NCI-H2171 (cell line): ENCODE results near the gene YWHAH.

Experiments
- DNase-seq: peaks from one replicate; lab custom pipeline; 2025; lab: John Stamatoyannopoulos, UW

Gene YWHAH

DNA sequence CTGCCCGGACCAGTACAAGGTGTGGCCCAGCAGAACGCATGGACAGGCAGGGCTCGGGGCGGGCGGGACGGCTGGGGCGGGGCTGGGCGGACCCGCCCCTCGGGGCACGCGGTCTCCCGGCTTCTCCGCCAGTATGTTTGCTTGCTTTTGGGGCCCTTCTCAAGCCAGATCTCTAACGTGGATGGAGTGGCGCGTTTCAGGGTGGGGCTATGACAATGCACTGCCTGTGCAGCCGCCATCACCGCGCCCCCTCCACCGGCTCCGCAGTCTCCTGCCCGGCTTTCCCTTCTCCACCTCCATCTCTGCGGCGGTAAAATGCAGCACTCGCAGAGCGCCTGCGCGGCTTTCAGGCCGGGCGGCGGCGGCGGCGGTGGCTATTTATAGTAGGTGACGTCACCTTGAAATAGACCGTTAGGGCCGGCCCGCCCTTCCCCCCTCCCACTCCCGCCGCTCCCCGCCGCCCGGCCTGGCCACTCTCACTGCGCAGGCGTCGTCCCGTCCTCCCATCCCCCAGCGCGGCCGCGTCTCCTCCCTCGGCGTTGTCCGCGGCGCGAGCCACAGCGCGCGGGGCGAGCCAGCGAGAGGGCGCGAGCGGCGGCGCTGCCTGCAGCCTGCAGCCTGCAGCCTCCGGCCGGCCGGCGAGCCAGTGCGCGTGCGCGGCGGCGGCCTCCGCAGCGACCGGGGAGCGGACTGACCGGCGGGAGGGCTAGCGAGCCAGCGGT, at the start of gene YWHAH:
Gene YWHAH (plus strand): TSS at position 558 of the 722 bp plus-strand sequence. CDS start 199 bp downstream, outside the sequence.
- peak; percentile 93 for DNase-seq

- DNase-seq, result no peak
Measured at GRCh38 chr22:31895411-31896123, 48.8 kb upstream of the YWHAH start.

- DNase-seq, result no peak
Measured at GRCh38 chr22:31896472-31896871, 47.9 kb upstream of the YWHAH start.

GRCh38 chr22:31897842-31898805, 46.2 kb upstream of the YWHAH start:
- no peak for DNase-seq

- no peak for DNase-seq
Measured at GRCh38 chr22:31898926-31899325, 45.4 kb upstream of the YWHAH start.

DNA sequence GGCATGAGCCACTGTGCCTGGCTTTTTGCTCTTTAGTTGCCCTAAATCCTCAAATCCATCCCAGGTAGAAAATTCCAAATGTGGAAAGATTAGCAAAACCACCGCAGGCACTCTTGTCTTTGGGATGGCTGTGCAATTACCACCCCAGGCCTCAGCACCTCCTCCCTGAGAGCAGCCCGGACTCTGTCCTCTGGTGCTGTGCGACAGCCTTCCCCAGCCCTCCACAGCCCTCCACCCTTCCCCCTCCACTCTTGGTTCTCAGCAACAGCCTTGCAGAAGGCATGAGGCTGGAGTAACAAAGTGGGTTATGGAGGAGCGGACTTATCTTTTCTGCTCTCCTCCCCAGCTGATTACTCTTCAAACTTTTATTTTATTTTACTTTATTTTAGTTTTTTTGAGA, 44.7 kb upstream of the YWHAH start:
- DNase-seq, result no peak

DNA sequence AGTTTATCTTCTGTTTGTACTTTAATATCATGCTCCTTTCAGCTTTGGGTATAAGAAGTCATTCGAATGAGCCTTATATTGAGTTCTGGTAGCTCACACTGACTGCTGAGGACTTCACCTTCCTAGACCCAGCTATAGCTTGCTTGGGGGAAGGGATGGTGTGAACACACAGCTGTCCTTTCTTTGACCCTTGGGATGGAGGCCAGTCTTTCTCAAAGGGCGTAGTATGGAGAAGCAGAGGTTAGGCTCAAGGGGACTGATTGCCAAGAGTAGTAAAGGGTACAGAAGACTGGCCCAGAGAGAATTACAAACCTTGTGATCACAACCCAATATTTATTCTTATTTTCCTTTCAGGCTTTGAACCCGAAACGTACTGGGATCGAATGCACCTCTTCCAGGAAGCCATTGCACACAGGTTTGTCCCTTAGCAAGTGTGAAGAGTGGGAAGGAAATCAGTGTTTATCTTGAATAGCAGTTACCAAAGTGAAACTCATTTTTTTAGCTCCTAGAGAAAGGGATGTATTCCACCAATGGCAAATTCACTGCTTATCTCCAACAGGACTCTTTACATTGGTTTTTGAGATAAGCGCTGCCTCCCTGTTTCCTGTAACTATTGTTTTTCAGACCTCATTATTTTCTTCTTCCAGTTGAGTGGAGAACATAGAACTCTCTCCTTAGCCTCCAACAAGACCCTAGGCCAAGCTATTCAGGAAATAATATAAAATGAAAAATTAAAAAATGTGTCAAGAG, 42.8 kb upstream of the YWHAH start:
- no peak for DNase-seq

GRCh38 chr22:31904651-31905050, 39.7 kb upstream of the YWHAH start:
- DNase-seq, result no peak

- DNase-seq, result no peak
Measured at GRCh38 chr22:31905356-31905755, 39.0 kb upstream of the YWHAH start.

DNA sequence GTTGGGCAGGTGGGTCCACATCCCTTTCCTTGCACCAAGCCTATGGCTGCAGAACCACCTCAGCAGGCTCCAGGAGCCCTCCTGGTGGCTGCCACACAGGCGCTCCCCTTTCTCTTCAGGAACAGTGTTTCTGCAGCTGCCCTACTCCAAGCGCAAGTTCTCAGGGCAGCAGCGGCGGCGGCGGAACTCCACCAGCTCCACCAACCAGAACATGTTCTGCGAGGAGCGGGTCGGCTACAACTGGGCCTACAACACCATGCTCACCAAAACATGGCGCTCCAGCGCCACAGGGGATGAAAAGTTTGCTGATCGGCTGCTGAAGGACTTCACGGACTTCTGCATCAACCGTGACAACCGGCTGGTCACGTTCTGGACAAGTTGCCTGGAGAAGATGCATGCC, 38.2 kb upstream of the YWHAH start:
- DNase-seq, result no peak

- no peak for DNase-seq
Measured at GRCh38 chr22:31906569-31906968, 37.8 kb upstream of the YWHAH start.

DNA sequence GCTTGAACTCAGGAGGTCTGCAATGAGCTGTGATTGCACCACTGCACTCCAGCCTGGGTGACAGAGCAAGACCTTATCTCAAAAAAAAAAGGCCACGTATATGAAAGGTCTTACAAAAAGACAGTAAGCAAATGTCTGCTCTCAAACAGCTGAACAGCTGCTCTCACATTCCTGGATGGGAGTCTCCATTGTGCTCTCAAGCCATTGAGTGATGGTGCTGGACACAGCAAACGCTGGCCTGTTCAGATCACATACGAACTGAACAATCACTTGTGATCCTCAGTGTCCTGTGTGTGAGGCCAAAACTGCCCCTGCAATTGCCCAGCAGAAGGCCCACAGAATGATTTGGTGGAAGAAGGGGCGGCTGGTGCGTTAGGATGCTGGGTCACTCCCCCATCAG, 34.4 kb upstream of the YWHAH start:
- no peak for DNase-seq

DNA sequence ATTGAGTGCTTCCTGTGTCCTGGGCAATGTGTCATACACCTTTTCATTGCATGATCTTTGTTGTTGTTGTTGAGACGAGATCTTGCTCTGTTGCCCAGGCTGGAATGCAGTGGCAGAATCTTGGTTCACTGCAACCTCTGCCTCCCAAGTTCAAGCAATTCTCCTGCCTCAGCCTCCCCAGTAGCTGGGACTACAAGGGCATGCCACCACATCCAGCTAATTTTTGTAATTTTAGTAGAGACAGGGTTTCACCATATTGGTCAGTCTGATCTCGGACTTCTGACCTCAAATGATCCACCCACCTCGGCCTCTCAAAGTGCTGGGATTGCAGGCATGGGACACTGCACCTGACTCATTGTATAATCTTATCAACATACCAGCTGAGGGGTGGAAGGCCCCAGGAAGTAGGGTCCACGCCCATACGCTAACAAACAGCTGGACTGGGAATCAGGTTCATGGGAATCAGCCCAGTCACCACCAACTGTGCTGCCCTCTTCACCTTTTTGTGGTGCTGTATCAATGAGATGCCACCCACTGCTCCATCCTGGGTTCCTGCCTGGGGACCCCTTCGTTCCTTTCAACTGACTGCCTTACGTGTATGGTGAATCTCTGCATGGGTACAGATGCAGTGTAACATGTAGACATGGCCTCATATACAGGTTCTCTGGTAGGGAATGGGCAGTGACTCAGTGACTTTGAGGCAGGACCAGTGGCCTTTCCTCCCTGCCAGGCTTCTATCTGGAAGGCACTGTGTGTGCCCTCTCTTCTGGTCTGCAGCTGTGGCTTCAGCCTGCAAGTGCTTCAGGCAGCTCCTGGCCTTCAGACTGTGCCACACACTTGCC, 32.5 kb upstream of the YWHAH start:
- DNase-seq, result no peak

GRCh38 chr22:31912407-31912743, 32.0 kb upstream of the YWHAH start:
- no peak for DNase-seq

DNA sequence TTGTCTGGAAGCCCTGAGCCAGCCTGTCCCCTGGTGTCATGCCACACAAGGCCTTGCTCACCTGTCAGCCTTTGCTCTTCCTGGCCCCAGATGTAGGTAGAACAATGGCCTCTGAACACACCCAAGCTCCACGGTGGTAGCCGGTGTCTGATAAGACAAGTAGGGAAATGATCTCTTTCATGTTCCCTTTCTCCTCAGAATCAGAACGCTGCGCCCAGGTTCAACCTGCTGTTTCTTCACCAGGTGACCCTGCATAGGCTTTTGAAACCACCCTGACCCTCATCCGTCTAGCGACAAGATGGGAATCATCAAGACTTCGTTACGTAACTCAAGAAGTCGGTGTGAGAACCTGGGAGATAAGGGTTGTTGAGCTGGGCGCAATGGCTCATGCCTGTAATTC, 28.7 kb upstream of the YWHAH start:
- no peak for DNase-seq

DNA sequence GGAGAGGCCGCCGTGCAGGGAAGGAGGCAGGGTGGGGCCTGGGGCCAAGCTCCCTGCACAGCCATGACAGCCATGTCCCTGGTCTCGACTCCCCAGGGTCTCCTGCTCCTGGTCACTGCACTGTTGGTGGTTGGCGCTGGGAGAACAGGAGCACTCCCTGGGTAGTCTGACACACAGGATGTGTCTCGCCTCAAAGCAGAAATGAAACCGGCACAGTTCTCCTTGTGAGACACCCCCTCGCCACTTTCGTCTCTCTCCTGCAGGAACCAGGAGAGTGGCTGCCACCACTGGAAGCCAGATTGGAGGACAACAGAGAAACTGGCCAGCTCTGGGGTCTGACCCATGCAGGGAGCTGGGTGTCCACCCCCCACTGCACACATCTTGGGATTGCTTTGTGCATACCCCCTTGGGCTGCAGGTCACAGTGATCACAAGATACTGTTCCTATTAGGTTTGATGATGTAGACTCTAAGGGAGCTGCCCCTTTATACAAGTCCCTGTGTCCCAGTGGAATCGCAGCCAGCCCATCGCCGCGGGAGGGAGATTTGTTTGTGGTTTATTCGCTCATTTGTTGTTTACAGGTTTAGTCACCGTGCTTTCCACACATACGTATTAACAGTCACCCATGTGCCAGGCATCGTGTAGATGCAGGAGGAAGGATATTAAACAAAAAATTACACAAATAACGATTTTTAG, 27.0 kb upstream of the YWHAH start:
- DNase-seq, result no peak

- DNase-seq, result no peak
Measured at GRCh38 chr22:31919730-31920129, 24.6 kb upstream of the YWHAH start.

DNA sequence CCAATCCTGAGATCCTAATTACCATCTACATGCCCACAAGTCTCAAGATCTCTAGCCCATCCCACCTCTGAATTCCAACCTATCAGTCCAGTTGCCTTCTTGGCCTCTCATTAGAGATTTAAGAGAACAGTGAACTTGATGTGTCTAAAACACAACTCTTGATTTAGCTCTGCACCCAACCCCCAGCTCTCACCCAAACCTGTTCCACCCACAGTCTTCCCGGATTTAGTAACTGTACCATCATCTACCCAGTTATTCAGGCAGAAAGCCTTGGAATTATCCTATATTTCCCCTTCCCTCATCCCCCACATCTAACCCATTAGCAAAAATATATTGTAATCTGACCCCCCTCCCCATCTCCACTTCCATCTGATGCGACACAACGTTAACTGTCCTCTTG, 24.0 kb upstream of the YWHAH start:
- no peak for DNase-seq

DNA sequence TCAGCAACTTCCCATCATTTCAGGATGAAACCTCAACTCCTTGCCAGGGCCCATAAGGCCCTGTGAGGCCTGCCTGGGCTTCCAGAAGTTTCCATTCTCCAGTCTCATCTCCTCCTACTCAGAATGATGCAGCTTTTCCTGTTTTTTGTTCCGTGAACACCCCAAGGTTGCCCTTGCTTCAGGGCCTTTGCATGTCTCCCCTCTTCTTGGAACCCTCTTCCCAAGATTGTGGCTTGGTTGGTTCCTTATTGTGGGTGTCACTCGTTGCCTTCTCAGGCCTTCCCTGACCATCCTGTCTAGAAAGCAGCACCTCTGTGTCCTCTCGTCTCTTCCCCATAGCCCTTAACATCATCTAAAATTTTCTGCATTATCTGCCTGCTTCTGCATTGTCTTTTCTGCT, 23.2 kb upstream of the YWHAH start:
- DNase-seq, result no peak

DNA sequence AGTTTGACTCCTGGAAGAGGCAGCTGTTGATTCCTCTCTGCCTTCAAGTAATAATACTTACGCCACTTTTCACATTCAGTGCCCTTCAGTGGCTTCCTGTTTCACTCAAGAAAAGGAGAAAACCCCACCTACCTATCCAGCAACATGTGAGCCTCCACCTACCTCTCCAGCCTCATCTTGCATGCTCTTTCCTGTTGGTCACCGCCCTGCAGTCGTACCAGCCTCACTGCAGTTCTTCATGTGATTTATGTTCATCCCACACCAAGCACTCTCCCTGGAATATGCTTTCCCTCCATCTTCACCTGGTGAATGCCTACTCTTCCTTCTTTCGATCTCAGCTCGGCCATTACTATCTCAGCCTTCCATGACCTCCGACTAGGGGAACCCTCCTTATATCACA, 21.8 kb upstream of the YWHAH start:
- no peak for DNase-seq
